Kidney (tissue), 14 donors: ENCODE measurements around the gene IL3. TPM values are rescaled to one million over a fixed set of nuclear protein-coding genes. Genes with fewer than 3 reads are reported as not detected.

Experiments used
- DNase-seq, 5 donors: peaks; one replicate each; pipeline ENCODE4 v3.0.0-alpha.2; 2013 to 2020
- FAIRE-seq: peaks from 2 replicates; lab custom pipeline; 2012; peaks lifted over from hg19 to GRCh38; lab: Jason Lieb, UNC
- H3K27ac ChIP-seq, 2 donors: one replicate each; pipeline ENCODE4 v1.7.0; 2013; ENCODE audit warnings: low read depth in 2 of 2, low read length in 2 of 2, inconsistent platforms in 1 of 2
- H3K27me3 ChIP-seq: one replicate; pipeline ENCODE4 v1.7.1; 2013; ENCODE audit warnings: low read length, inconsistent platforms; ENCODE audit not compliant: control insufficient read depth, insufficient read depth
- H3K36me3 ChIP-seq, 3 donors: one replicate each; pipeline versions ENCODE4 v1.7.0 to v1.7.1; 2013; ENCODE audit warnings: low read length in 3 of 3, control low read depth in 1 of 3, inconsistent platforms in 1 of 3; ENCODE audit not compliant: insufficient read depth in 3 of 3, control insufficient read depth in 2 of 3
- H3K4me1 ChIP-seq, 3 donors: one replicate each; pipeline versions ENCODE4 v1.7.0 to v1.7.1; 2013; ENCODE audit warnings: low read length in 3 of 3, inconsistent platforms in 1 of 3, low read depth in 1 of 3; ENCODE audit not compliant: control insufficient read depth in 2 of 3, insufficient read depth in 2 of 3
- H3K4me3 ChIP-seq, 3 donors: one replicate each; pipeline versions ENCODE4 v1.7.0 to v1.8.1; 2013; ENCODE audit warnings: low read length in 3 of 3, control low read depth in 1 of 3, inconsistent platforms in 1 of 3
- H3K9ac ChIP-seq, 3 donors: one replicate each; pipeline versions ENCODE4 v1.7.0 to v1.7.1; 2013; ENCODE audit warnings: low read length in 3 of 3, control low read depth in 1 of 3, inconsistent platforms in 1 of 3
- H3K9me3 ChIP-seq, 3 donors: one replicate each; pipeline versions ENCODE4 v1.7.0 to v1.7.1; 2013; ENCODE audit warnings: low read length in 3 of 3, control low read depth in 1 of 3, inconsistent platforms in 1 of 3; ENCODE audit not compliant: control insufficient read depth in 2 of 3, insufficient read depth in 1 of 3
- CTCF ChIP-seq: IDR thresholded peaks from 3 replicates; pipeline ENCODE4 v1.5.1; 2012; ENCODE audit warnings: mild to moderate bottlenecking, moderate library complexity, borderline replicate concordance; ENCODE audit not compliant: insufficient read depth; ENCODE audit errors: extremely low read depth
- intact Hi-C: fragments of 100-400 bp; cut with DNase I; formaldehyde crosslinking; loops from one replicate; pipeline ENCODE4 v1.11.1; 2022
- polyA plus RNA-seq: library from polyadenylated mRNA; stranded (reverse); fragments of 350-450 nt; fragmentation: Illumina TruSeq; extraction: RNeasy Lipid Tissue Mini Kit (QIAGEN cat#74804); gene quantifications from one replicate; pipeline ENCODE4 v1.2.3, GENCODE V29; 2014; ENCODE audit warnings: low read depth, low replicate concordance; ENCODE audit not compliant: insufficient read depth
- total RNA-seq: library from RNA; stranded (reverse); fragmentation: NEBNext Ultra II Directional; extraction: Animal tissue kit (Norgen Biotek cat#: 25700); gene quantifications from one replicate; pipeline ENCODE4 v1.2.1, GENCODE V29; 2021
- donor health status: control.
- donor health status: control.
- donor health status: control.
- donor health status: control.
- donor health status: control.
- donor health status: DM: yes; HTN: yes; CAD: no.
- donor health status: Normal renal cell carcinoma (clear cell type).

The IL3 gene
- total and polyA plus RNA-seq, 2 donors from 2014 or later = not detected

GRCh38 chr5:132027027-132027426 is 33.4 kb upstream of the IL3 start:
- no peak overlapping the region for H3K4me3 ChIP-seq
- no peak overlapping the region for H3K27ac ChIP-seq
- no peak for TF ChIP-seq CTCF
- intact Hi-C loops = no loop called here
- FAIRE-seq (no peak), DNase-seq (no peak)
- H3K36me3 ChIP-seq = no peaks in the 10 kb centered on the region
- H3K9ac ChIP-seq = no peak overlapping the region
- H3K4me1 ChIP-seq = no peaks in the 10 kb centered on the region
- H3K27me3 ChIP-seq = no peaks in the 10 kb centered on the region
- H3K9me3 ChIP-seq = no peaks in the 10 kb centered on the region

- intact Hi-C loops = no loop called here
- Histone ChIP-seq H3K36me3 (no peaks in the 10 kb centered on the region), H3K4me3 (no peak overlapping the region), H3K27me3 (no peaks in the 10 kb centered on the region), H3K9me3 (peaks cover 0 to 5% (median 0%) of the 10 kb centered on the region in 3 donors), H3K9ac (no peak overlapping the region), H3K27ac (no peak overlapping the region), H3K4me1 (no peaks in the 10 kb centered on the region)
- FAIRE-seq = no peak
- TF ChIP-seq CTCF = no peak
- DNase-seq = no peak
Measured at GRCh38 chr5:132029609-132030330, 30.7 kb upstream of the IL3 start.

- DNase-seq (no peak), FAIRE-seq (no peak)
- no peak overlapping the region for H3K27ac ChIP-seq
- TF ChIP-seq CTCF = no peak
- H3K4me1 ChIP-seq = no peaks in the 10 kb centered on the region
- peaks cover 0 to 5% (median 0%) of the 10 kb centered on the region in 3 donors for H3K9me3 ChIP-seq
- intact Hi-C loops = no loop called here
- no peaks in the 10 kb centered on the region for H3K36me3 ChIP-seq
- no peak overlapping the region for H3K4me3 ChIP-seq
- no peaks in the 10 kb centered on the region for H3K27me3 ChIP-seq
- H3K9ac ChIP-seq = no peak overlapping the region
Measured at GRCh38 chr5:132030610-132031009, 29.8 kb upstream of the IL3 start.
